HCT116 (cell line): Measurements from ENCODE around the gene ARHGAP33. TPM values are rescaled to one million over a fixed set of nuclear protein-coding genes. Genes with fewer than 3 reads are reported as not detected.
A peak's percentile ranks its signal among the peaks of the same experiment; 100 is the strongest.

Experiments
- ATAC-seq: fragments of 200-7000 bp; cut with Tn5 transposase; 2 replicates; pipeline ENCODE4 v1.9.1; 2020; ENCODE audit warnings: mild to moderate bottlenecking, moderate library complexity
- BruUV-seq: library from RNA; stranded (reverse); fragments of 400-500 nt; replicated peaks from 2 replicates; lab custom pipeline; 2021; lab: Mats Ljungman, UMichigan
- CTCF ChIA-PET: fragments of 300-600 bp; sonication (Branson Sonifier 250); formaldehyde crosslinking; loops from one replicate; lab custom pipeline; 2021; ENCODE audit warnings: antibody characterized with exemption; lab: Charles Lee
- POLR2A ChIA-PET: fragments of 300-600, 350-600 bp; sonication (Branson Sonifier 250); formaldehyde crosslinking; loops from one replicate; lab custom pipeline; 2021; ENCODE audit warnings: antibody characterized with exemption; lab: Charles Lee
- RAD21 ChIA-PET, 2 experiments: fragments of 300-600 bp; sonication (Branson Sonifier 250); formaldehyde crosslinking; loops; one replicate each; lab custom pipeline; 2023; ENCODE audit warnings: low total read pairs in 2 of 2; ENCODE audit not compliant: uncharacterized antibody in 2 of 2, unreplicated experiment in 2 of 2, low non-redundant PET in 1 of 2; lab: Charles Lee
- DNase-seq: peaks from one replicate; pipeline ENCODE4 v3.0.0-alpha.2; 2010; ENCODE audit warnings: low read depth, low spot score
- H2AFZ ChIP-seq: fragments of 200-600 bp; shearing (Covaris generic), sonication (generic); 2 replicates; pipeline ENCODE4 v1.6.1; 2017; ENCODE audit warnings: low read depth, mixed run types, mixed read lengths, antibody characterized with exemption, low read length; ENCODE audit not compliant: poor library complexity, severe bottlenecking
- H3K27ac ChIP-seq: 2 replicates; pipeline ENCODE4 v1.5.1; 2012; ENCODE audit warnings: low read depth, low read length
- H3K27me3 ChIP-seq: fragments of 200-600 bp; sonication (generic); 2 replicates; pipeline ENCODE4 v1.6.1; 2016; ENCODE audit warnings: mixed run types, low read length, mixed read lengths; ENCODE audit not compliant: insufficient read depth
- H3K36me3 ChIP-seq, 2 experiments: fragments of 200-500 bp in 1 of 2; fragments of 200-600 bp in 1 of 2; sonication (Bioruptor generic) in 1 of 2; sonication (generic) in 1 of 2; 2 replicates each; pipeline versions ENCODE4 v1.5.1 to v1.6.1; 2014 to 2016; ENCODE audit warnings: low read length in 2 of 2, inconsistent platforms in 1 of 2, mixed read lengths in 1 of 2, mixed run types in 1 of 2; ENCODE audit not compliant: insufficient read depth in 2 of 2, control insufficient read depth in 1 of 2
- H3K4me1 ChIP-seq, 2 experiments: fragments of 200-600 bp in 1 of 2; sonication (generic) in 1 of 2; 2 replicates each; pipeline versions ENCODE4 v1.5.1 to v1.6.1; 2012 to 2017; ENCODE audit warnings: low read length in 2 of 2, inconsistent platforms in 1 of 2, mild to moderate bottlenecking in 1 of 2, mixed read lengths in 1 of 2, mixed run types in 1 of 2, moderate library complexity in 1 of 2; ENCODE audit not compliant: insufficient read depth in 2 of 2, control insufficient read depth in 1 of 2
- H3K4me2 ChIP-seq: fragments of 200-600 bp; sonication (generic); 2 replicates; pipeline ENCODE4 v1.6.1; 2017; ENCODE audit warnings: mixed run types, low read length, mixed read lengths
- H3K4me3 ChIP-seq, 2 experiments: fragments of 200-600 bp in 1 of 2; sonication (generic) in 1 of 2; replicated peaks in 1 of 2; 2 replicates each; pipeline ENCODE4 v1.5.1; 2011 to 2016; ENCODE audit warnings: low read length in 2 of 2, control low read depth in 1 of 2, low read depth in 1 of 2, mild to moderate bottlenecking in 1 of 2, mixed read lengths in 1 of 2, mixed run types in 1 of 2
- H3K79me2 ChIP-seq: fragments of 200-600 bp; sonication (generic); 2 replicates; pipeline ENCODE4 v1.6.1; 2017; ENCODE audit warnings: mild to moderate bottlenecking, mixed run types, low read length, moderate library complexity, mixed read lengths; ENCODE audit not compliant: insufficient read depth
- H3K9ac ChIP-seq: fragments of 200-600 bp; sonication (generic); 2 replicates; pipeline ENCODE4 v1.6.1; 2016; ENCODE audit warnings: low read length, mixed read lengths
- H3K9me2 ChIP-seq: fragments of 200-600 bp; sonication (generic), shearing (Covaris generic); 2 replicates; pipeline ENCODE4 v1.6.1; 2017; ENCODE audit warnings: mixed run types, mild to moderate bottlenecking, moderate library complexity; ENCODE audit not compliant: insufficient read depth
- H3K9me3 ChIP-seq, 2 experiments: fragments of 200-500 bp in 1 of 2; fragments of 200-600 bp in 1 of 2; sonication (Bioruptor generic) in 1 of 2; sonication (generic) in 1 of 2; 2 replicates each; pipeline ENCODE4 v1.6.1; 2014 to 2017; ENCODE audit warnings: low read length in 2 of 2, mixed read lengths in 2 of 2, inconsistent platforms in 1 of 2, low read depth in 1 of 2, mild to moderate bottlenecking in 1 of 2, mixed run types in 1 of 2, moderate library complexity in 1 of 2; ENCODE audit not compliant: control insufficient read depth in 1 of 2, insufficient read depth in 1 of 2
- H4K20me1 ChIP-seq: fragments of 200-600 bp; sonication (generic), shearing (Covaris generic); 2 replicates; pipeline ENCODE4 v1.6.1; 2017; ENCODE audit warnings: mixed run types, mild to moderate bottlenecking, moderate library complexity; ENCODE audit not compliant: insufficient read depth
- CEBPB ChIP-seq: IDR thresholded peaks from 2 replicates; pipeline ENCODE4 v1.6.1; 2012; ENCODE audit warnings: low read depth
- CTCF ChIP-seq, 3 experiments: fragments of 200-600 bp in 1 of 3; sonication (generic) in 1 of 3; IDR thresholded peaks in 2 of 3; conservative IDR thresholded peaks in 1 of 3; 2 replicates each; pipeline ENCODE4 v1.5.1; 2012 to 2017; ENCODE audit warnings: low read depth in 2 of 3, low read length in 2 of 3, antibody characterized with exemption in 1 of 3, borderline replicate concordance in 1 of 3, control low read depth in 1 of 3, mild to moderate bottlenecking in 1 of 3, mixed read lengths in 1 of 3, mixed run types in 1 of 3, moderate library complexity in 1 of 3; ENCODE audit not compliant: insufficient read depth in 1 of 3
- EGR1 ChIP-seq: IDR thresholded peaks from 2 replicates; pipeline ENCODE4 v1.6.1; 2012; ENCODE audit warnings: low read depth
- EZH2 ChIP-seq: fragments of 200-600 bp; sonication (generic); IDR thresholded peaks from 2 replicates; pipeline ENCODE4 v1.6.1; 2017; ENCODE audit warnings: antibody characterized with exemption, mixed run types
- FOSL1 ChIP-seq: IDR thresholded peaks from 2 replicates; pipeline ENCODE4 v1.6.1; 2012; ENCODE audit warnings: low read depth
- POLR2AphosphoS5 ChIP-seq: IDR thresholded peaks from 2 replicates; pipeline ENCODE4 v1.6.1; 2011; ENCODE audit warnings: mild to moderate bottlenecking, low read depth, low read length, moderate library complexity
- RAD21 ChIP-seq: IDR thresholded peaks from 2 replicates; pipeline ENCODE4 v1.6.1; 2012; ENCODE audit warnings: low read depth, mild to moderate bottlenecking
- SIN3A ChIP-seq: IDR thresholded peaks from 2 replicates; pipeline ENCODE4 v1.6.1; 2012; ENCODE audit warnings: low read depth
- TCF7L2 ChIP-seq: IDR thresholded peaks from 2 replicates; pipeline ENCODE4 v1.7.0; 2011; ENCODE audit warnings: borderline replicate concordance, inconsistent platforms; ENCODE audit not compliant: insufficient read depth, insufficient read length; ENCODE audit errors: extremely low read depth
- YY1 ChIP-seq: IDR thresholded peaks from 2 replicates; pipeline ENCODE4 v1.6.1; 2011; ENCODE audit warnings: low read length, low read depth, moderate library complexity, mild to moderate bottlenecking; ENCODE audit not compliant: insufficient replicate concordance; ENCODE audit errors: extremely low read depth
- ZBTB33 ChIP-seq: IDR thresholded peaks from 2 replicates; pipeline ENCODE4 v1.6.1; 2011; ENCODE audit warnings: mild to moderate bottlenecking, low read length, moderate library complexity; ENCODE audit not compliant: insufficient replicate concordance; ENCODE audit errors: extremely low read depth
- intact Hi-C: fragments of 100-400 bp; cut with micrococcal nuclease; formaldehyde crosslinking; loops from 2 replicates; pipeline ENCODE4 v1.10.0; 2022
- total RNA-seq: library from RNA; stranded (reverse); gene quantifications from one replicate; pipeline ENCODE4 v1.2.1, GENCODE V29; 2021; ENCODE audit not compliant: unreplicated experiment

The ARHGAP33 gene
- total RNA-seq, 1 experiment from 2014 or later: 30.2 TPM

DNA sequence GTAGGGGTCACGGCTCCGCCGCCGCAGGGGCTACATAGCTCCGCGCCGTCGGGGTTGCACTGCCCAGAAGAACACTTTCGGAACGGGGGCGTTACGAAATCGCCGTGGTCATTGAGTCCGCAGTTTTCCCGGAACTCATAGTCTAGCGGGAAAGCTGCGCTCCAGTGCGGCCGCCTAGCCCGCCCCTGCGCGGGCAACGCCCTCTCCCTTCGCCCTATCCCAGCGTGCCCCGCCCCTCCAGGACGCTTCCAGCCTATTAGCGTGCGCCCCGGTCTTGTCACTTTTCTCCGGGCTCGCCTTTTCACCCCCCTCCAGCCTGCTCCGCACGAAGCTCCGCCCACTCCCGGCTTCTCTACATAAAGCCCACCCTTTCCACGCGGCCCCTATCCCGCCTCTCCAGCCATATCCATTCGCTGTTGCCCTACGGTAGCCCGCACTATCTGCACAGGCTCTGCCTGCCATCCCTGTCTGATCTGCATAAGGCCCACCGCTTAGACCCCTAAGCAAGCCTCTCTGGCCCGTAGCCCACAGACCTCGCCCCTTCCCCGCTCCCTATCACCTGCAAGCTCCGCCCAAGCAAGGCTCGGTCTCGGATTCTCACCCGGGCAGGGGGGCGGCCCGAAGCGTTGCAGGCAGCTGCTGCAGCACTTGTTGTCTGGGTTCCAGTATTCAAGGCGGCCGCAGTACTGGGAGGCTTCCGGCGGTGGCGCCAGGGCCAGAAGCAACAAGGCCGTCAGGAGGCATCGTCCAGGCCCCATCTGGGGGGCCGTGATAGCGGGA is 34.8 kb upstream of the ARHGAP33 start (continued):
- TF ChIP-seq EGR1 (0 out of 2 replicates have a peak, but pooled peaks have one; percentile 10), CEBPB (no peak), TCF7L2 (no peak), YY1 (no peak), EZH2 (no peak)

- H3K27ac ChIP-seq: peak overlapping the region; percentile 73
- no peak for ATAC-seq
- H3K4me3 ChIP-seq: peak overlapping the region; percentile 61 to 74
- intact Hi-C loops: no loop called here
- H3K4me2 ChIP-seq: peak overlapping the region; percentile 100
- RAD21 ChIA-PET: interaction anchor here (0.8 kb wide), 2 partner anchors 7 to 190 kb away, joined by 3 read pairs; partner anchors contain the start of gene LIN37 (in 1 of the 2)
- H3K79me2 ChIP-seq: peaks cover 7% of the 10 kb centered on the region; the same call in 1 of the 2 replicates
- CTCF ChIA-PET: interaction anchor here (1.1 kb wide), 1 partner anchor 18 kb away, joined by 3 read pairs; no protein-coding TSS in a partner anchor
- H2AFZ ChIP-seq: peak overlapping the region; percentile 78
- peaks cover 20 to 28% of the 10 kb centered on the region in 2 experiments for H3K4me1 ChIP-seq
- H3K9me3 ChIP-seq: no peaks in the 10 kb centered on the region
- no TSS peak for BruUV-seq
- POLR2A ChIA-PET: interaction anchor here (0.8 to 2.2 kb wide), 6 partner anchors 7 to 231 kb away, joined by 3 to 8 read pairs (median 4); partner anchors contain the start of gene LIN37
- H3K27me3 ChIP-seq: no peaks in the 10 kb centered on the region
- H3K9me2 ChIP-seq: no peaks in the 10 kb centered on the region
- DNase-seq: no peak
- H4K20me1 ChIP-seq: no peaks in the 10 kb centered on the region
- TF ChIP-seq RAD21: no peak
- TF ChIP-seq SIN3A: no peak
- TF ChIP-seq POLR2AphosphoS5: no peak
- no peak for TF ChIP-seq ZBTB33
- 0 out of 6 replicates have a peak, but pooled peaks of 1 of the 3 experiments have one; percentile 4 for TF ChIP-seq CTCF (IDR thresholded peaks at IDR 0.05 in 2 of 3, conservative IDR thresholded peaks at IDR 0.05 in 1 of 3; ENCODE audit: borderline replicate concordance in 1 of 3, insufficient read depth in 1 of 3, low read depth in 2 of 3, low read length in 2 of 3)
- TF ChIP-seq FOSL1: no peak
- no peak for TF ChIP-seq TCF7L2
- H3K36me3 ChIP-seq: peaks cover 14 to 23% of the 10 kb centered on the region in 2 experiments; a peak in 3 of 4 replicates
- H3K9ac ChIP-seq: peak overlapping the region; percentile 67
These were observed 34.2 kb upstream of the ARHGAP33 start for GRCh38 chr19:35741203-35741515.
